Suppressor macrophage treated with lipopolysaccharide for 4 hours (primary cell): Measurements from ENCODE around the gene DUSP16.
A peak's percentile ranks its signal among the peaks of the same experiment; 100 is the strongest.
"Not testable (repeated sequence)": the region's sequence is repeated elsewhere in the genome, so short reads cannot be mapped to it uniquely, and the experiment has no call there.

ENCODE experiments used
- DNase-seq: peaks from one replicate; pipeline ENCODE4 v3.0.0-alpha.2; 2020

The DUSP16 gene

GRCh38 chr12:12519354-12519998 lies 43.2 kb downstream of the DUSP16 start:
- no peak for DNase-seq

GRCh38 chr12:12518919-12519318 lies 43.7 kb downstream of the DUSP16 start:
- DNase-seq, result no peak

GRCh38 chr12:12518464-12518845 lies 44.2 kb downstream of the DUSP16 start:
- no peak for DNase-seq

- DNase-seq, result no peak
These were observed 49.2 kb downstream of the DUSP16 start for GRCh38 chr12:12513416-12514006.

- DNase-seq, result no peak
These were observed 50.6 kb downstream of the DUSP16 start for GRCh38 chr12:12511895-12512711.

GRCh38 chr12:12511021-12511783 lies 51.5 kb downstream of the DUSP16 start:
- DNase-seq, result no peak

- no peak for DNase-seq
These were observed 52.1 kb downstream of the DUSP16 start for GRCh38 chr12:12510551-12510950.

- DNase-seq, result peak; percentile 31
These were observed 52.5 kb downstream of the DUSP16 start for GRCh38 chr12:12510141-12510540.

DNA sequence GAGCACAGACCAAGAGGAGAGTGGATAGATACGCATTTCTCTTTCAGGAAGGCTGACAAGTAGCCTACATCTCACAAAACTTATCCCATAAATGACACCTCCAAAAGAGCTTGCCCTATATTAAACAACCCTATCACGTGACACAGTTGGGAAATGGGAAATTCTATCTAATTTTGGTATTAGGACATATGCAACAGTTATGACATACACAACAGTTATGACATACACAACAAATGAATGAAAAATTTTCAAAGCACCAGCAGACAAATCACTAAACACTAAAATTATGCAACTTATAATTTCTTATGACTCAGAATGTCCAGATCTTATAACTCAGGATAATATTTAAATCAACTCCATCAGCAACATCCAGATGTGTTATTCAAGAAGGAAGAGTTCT lies 54.1 kb downstream of the DUSP16 start:
- DNase-seq, result peak; percentile 77

GRCh38 chr12:12507121-12507520 lies 55.5 kb downstream of the DUSP16 start:
- DNase-seq, result no peak

DNA sequence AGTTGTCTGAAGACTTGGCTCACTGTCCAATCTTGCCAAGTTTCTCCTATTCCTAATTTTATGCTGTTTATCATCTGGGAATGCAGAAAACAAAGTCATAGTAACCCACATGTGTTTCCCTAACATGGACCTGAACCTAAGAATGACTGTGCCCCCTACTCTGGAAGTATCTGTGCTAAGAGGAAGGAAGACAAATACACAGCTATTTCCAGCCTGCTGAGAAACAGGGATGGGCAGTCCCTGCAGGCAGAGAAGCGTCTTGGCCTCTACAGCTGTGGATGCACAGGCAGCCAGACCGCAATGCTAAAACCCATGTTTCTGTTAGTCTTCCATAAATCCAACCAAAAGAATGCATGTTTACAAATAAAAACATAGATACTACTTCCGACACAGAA lies 56.2 kb downstream of the DUSP16 start:
- no peak for DNase-seq

- peak; percentile 16 for DNase-seq
These were observed 56.8 kb downstream of the DUSP16 start for GRCh38 chr12:12505544-12506495.

DNA sequence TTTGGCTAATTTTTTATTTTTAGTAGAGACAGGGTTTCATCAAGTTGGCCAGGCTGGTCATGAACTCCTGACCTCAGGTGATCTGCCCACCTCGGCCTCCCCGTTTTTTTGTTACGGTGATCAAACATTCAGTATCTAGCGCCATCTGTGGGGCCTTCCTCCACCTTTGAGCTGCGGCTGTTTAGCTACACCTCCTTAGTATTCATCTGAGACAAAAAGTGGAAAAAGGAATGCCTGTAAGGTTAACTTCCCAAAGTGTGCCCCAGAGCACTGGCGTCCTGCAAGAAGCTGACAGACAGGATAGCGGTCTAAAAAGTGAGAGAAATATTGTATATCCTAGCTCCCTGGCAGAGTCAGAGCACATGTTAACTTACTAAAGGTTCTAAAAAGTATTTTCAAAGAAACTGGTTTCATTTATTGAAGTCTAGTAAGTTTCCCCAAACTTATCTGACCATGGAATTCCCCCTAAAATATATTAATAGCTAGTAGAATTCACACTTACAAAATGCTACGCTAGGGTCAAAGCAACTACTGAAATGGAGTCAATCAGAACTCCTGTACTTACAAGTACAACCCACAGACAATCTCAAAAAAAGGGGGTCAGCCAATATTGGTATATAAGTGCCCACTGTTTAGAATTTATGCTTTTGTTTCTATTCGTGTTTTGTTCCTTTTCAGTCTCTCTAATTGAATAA lies 59.1 kb downstream of the DUSP16 start:
- DNase-seq, result no peak

- no peak for DNase-seq
These were observed 59.9 kb downstream of the DUSP16 start for GRCh38 chr12:12502815-12503151.

DNA sequence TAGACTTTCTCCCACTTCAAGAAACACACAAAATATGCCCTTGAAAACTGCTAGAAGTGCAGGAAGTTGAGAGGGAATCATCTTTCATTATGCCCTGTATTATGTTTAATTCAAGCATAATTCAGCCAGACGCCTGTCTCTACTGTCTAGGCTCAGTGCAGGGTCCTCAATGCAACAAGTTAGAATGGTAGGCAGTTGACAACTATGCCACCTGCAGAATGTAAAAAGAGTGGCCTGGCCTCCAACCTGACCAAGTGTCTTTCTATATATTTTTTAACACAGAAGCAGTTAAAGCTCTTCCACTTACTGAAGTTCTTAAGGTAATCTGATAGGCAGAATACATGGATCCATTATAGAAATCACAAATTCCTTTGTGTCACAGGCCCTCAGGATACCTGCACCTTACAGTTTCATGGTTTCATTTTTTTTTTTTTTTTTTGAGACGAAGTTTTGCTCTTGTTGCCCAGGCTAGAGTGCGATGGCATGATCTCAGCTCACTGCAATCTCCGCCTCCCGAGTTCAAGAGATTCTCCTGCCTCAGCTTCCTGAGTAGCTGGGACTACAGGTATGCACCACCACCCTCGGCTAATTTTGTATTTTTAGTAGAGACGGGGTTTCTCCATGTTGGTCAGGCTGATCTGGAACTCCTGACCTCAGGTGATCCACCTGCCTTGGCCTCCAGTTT lies 60.4 kb downstream of the DUSP16 start:
- not testable (repeated sequence) for DNase-seq

GRCh38 chr12:12501121-12501520 lies 61.5 kb downstream of the DUSP16 start:
- no peak for DNase-seq

- no peak for DNase-seq
These were observed 62.6 kb downstream of the DUSP16 start for GRCh38 chr12:12499909-12500604.

DNA sequence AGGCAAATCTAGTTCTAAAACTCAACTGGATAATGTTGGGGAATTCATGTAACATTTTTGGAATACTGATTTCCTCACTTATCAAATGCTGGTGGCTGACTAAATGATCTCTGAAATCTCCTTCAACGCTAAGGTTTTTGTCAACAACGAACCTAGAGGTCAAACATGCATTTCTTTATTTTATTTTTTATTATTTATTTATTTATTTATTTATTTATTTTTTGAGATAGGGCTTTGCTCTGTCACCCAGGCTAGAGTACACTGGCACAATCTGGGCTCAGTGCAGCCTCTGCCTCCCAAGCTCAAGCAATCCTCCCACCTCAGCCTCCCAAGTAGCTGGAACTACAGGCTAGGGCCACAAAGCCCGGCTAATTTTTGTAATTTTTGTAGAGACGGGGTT lies 64.5 kb downstream of the DUSP16 start:
- no peak for DNase-seq

- no peak for DNase-seq
These were observed 67.1 kb downstream of the DUSP16 start for GRCh38 chr12:12495536-12495935.

DNA sequence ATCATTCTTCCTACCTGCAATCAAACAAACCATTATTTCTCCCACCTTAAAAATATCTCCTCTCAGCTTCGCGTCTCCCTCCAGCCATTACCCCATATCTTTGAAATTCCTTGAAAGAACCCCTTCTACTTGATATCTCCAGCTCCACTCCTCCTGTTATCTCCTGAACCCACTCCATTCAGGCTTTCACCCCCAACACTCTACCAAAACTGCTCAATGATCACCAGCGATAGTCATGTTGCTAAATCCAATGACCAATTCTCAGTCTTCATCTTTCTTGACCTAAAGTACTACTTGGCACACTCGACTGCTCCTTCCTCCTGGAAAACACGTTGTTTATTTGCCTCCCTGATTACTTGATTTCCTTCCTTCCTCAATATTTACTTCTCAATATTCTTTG lies 70.1 kb downstream of the DUSP16 start:
- no peak for DNase-seq
